Lung (tissue), 12 donors: ENCODE measurements around the gene CPLX3. TPM values are rescaled to one million over a fixed set of nuclear protein-coding genes. Genes with fewer than 3 reads are reported as not detected.

Source experiments
- ATAC-seq: fragments of 200-7000 bp; cut with Tn5 transposase; one replicate; pipeline ENCODE4 v1.9.1; 2020; ENCODE audit warnings: moderate number of reproducible peaks; ENCODE audit not compliant: insufficient read depth, low FRiP score
- DNase-seq, 3 donors: peaks; one replicate each; pipeline ENCODE4 v3.0.0-alpha.2; 2013 to 2017
- H3K27ac ChIP-seq, 2 donors: one replicate each; pipeline ENCODE4 v1.5.1; 2013; ENCODE audit warnings: mild to moderate bottlenecking in 2 of 2, moderate library complexity in 2 of 2, control low read depth in 1 of 2, inconsistent platforms in 1 of 2, low read depth in 1 of 2, low read length in 1 of 2
- H3K27me3 ChIP-seq, 3 donors: one replicate each; pipeline ENCODE4 v1.5.1; 2013; ENCODE audit warnings: low read length in 2 of 3; ENCODE audit not compliant: control insufficient read depth in 3 of 3, insufficient read depth in 3 of 3
- H3K36me3 ChIP-seq, 4 donors: one replicate each; pipeline ENCODE4 v1.5.1; 2013; ENCODE audit warnings: low read length in 4 of 4, mild to moderate bottlenecking in 1 of 4, moderate library complexity in 1 of 4; ENCODE audit not compliant: control insufficient read depth in 4 of 4, insufficient read depth in 4 of 4
- H3K4me1 ChIP-seq, 5 donors: one replicate each; pipeline ENCODE4 v1.5.1; 2013; ENCODE audit warnings: low read length in 5 of 5, mild to moderate bottlenecking in 2 of 5, moderate library complexity in 1 of 5; ENCODE audit not compliant: control insufficient read depth in 5 of 5, insufficient read depth in 5 of 5
- H3K4me3 ChIP-seq: one replicate; pipeline ENCODE4 v1.5.1; 2013; ENCODE audit warnings: mild to moderate bottlenecking, control low read depth, moderate library complexity
- H3K9ac ChIP-seq, 2 donors: one replicate each; pipeline ENCODE4 v1.5.1; 2013; ENCODE audit warnings: low read length in 2 of 2, control low read depth in 1 of 2; ENCODE audit not compliant: insufficient read depth in 1 of 2
- H3K9me3 ChIP-seq, 4 donors: one replicate each; pipeline ENCODE4 v1.5.1; 2013; ENCODE audit warnings: low read length in 3 of 4, mild to moderate bottlenecking in 1 of 4, moderate library complexity in 1 of 4; ENCODE audit not compliant: control insufficient read depth in 4 of 4, insufficient read depth in 3 of 4
- CTCF ChIP-seq: IDR thresholded peaks from 2 replicates; pipeline ENCODE4 v1.5.1; 2012; ENCODE audit warnings: mild to moderate bottlenecking; ENCODE audit errors: control extremely low read depth, extremely low read depth
- WGBS, 2 donors: extraction: QIAGEN DNeasy Blood & Tissue Kit; methylation state at CpG; one replicate each; pipeline ENCODE4 v1.1.7; 2013; 5-methylcytosine and 5-hydroxymethylcytosine counted together
- polyA plus RNA-seq, 2 donors: library from polyadenylated mRNA; stranded (reverse); fragments of 200-250 nt; gene quantifications; one replicate each; pipeline ENCODE4 v1.2.1, GENCODE V29; 2013
- total RNA-seq, 2 donors: library from RNA; depleted of rRNA in 1 of 2; stranded (reverse); fragments of >200 nt in 1 of 2; gene quantifications; one replicate each; pipeline ENCODE4 v1.2.1, GENCODE V29; 2014 to 2021
- donor health status: control.
- donor health status: control.
- donor health status: Bipolar disorder and iron deficiency.
- donor health status: healthy.
- donor health status: DM: yes; HTN: yes; CAD: no.

The CPLX3 gene
- total and polyA plus RNA-seq, 4 donors, result 0.10 to 0.13 TPM; not detected in 2

GRCh38 chr15:74799255-74799855, 27.1 kb upstream of the CPLX3 start:
- no peak for TF ChIP-seq CTCF
- Histone ChIP-seq H3K9ac (no peak overlapping the region), H3K4me3 (no peak overlapping the region), H3K36me3 (peaks cover 3 to 50% (median 9%) of the 10 kb centered on the region in 4 donors), H3K9me3 (no peaks in the 10 kb centered on the region), H3K4me1 (peaks cover 0 to 6% (median 0%) of the 10 kb centered on the region in 5 donors), H3K27me3 (no peaks in the 10 kb centered on the region), H3K27ac (peak overlapping the region in 1 of 2 donors; percentile 20)
- DNase-seq (no peak), ATAC-seq (no peak)
- WGBS, 2 donors, result 84% methylated on average over 16 of the region's 16 CpGs

- DNase-seq (peak in 2 of 3 donors; percentile 34 to 47), ATAC-seq (peak; percentile 85)
- Histone ChIP-seq H3K9me3 (no peaks in the 10 kb centered on the region), H3K27me3 (no peaks in the 10 kb centered on the region), H3K9ac (no peak overlapping the region), H3K4me3 (no peak overlapping the region), H3K27ac (peak overlapping the region in 1 of 2 donors; percentile 20), H3K4me1 (peaks cover 0 to 4% (median 0%) of the 10 kb centered on the region in 5 donors), H3K36me3 (peaks cover 3 to 50% (median 9%) of the 10 kb centered on the region in 4 donors)
- peak; percentile 96 for TF ChIP-seq CTCF
- 48% methylated on average over 18 of the region's 18 CpGs for WGBS, 2 donors
Measured at GRCh38 chr15:74799856-74800558, 26.4 kb upstream of the CPLX3 start.

GRCh38 chr15:74800559-74801094, 25.8 kb upstream of the CPLX3 start:
- ATAC-seq (no peak), DNase-seq (no peak)
- Histone ChIP-seq H3K9me3 (no peaks in the 10 kb centered on the region), H3K27ac (no peak overlapping the region), H3K9ac (no peak overlapping the region), H3K36me3 (peaks cover 3 to 50% (median 9%) of the 10 kb centered on the region in 4 donors), H3K27me3 (no peaks in the 10 kb centered on the region), H3K4me1 (peaks cover 0 to 4% (median 0%) of the 10 kb centered on the region in 5 donors), H3K4me3 (no peak overlapping the region)
- WGBS, 2 donors, result 86 to 89% methylated on average over 20 of the region's 20 CpGs
- no peak for TF ChIP-seq CTCF
